MM.1S (cell line): ENCODE data around the gene GPHN.
A peak's percentile ranks its signal among the peaks of the same experiment; 100 is the strongest.

Experiments used
- DNase-seq: peaks from one replicate; pipeline ENCODE4 v3.0.0-alpha.2; 2015
- H2AFZ ChIP-seq: fragments of 300-600 bp; sonication (generic); 2 replicates; pipeline ENCODE4 v1.6.0; 2016; ENCODE audit warnings: antibody characterized with exemption, low read length
- H3F3A ChIP-seq: fragments of 300-600 bp; sonication (generic); 2 replicates; pipeline ENCODE4 v1.6.1; 2016; ENCODE audit warnings: mild to moderate bottlenecking, antibody characterized with exemption, low read length, moderate library complexity, mixed read lengths; ENCODE audit not compliant: insufficient read depth
- H3K27ac ChIP-seq: fragments of 300-600 bp; sonication (generic); 2 replicates; pipeline ENCODE4 v1.5.1; 2016; ENCODE audit warnings: mild to moderate bottlenecking, low read length
- H3K27me3 ChIP-seq: fragments of 300-600 bp; sonication (generic); replicated peaks from 2 replicates; pipeline ENCODE4 v1.6.0; 2016; ENCODE audit warnings: low read length; ENCODE audit not compliant: insufficient read depth
- H3K36me3 ChIP-seq: fragments of 300-600 bp; sonication (generic); replicated peaks from 2 replicates; pipeline ENCODE4 v1.6.1; 2016; ENCODE audit warnings: mild to moderate bottlenecking, low read length, mixed read lengths; ENCODE audit not compliant: insufficient read depth
- H3K4me1 ChIP-seq: fragments of 300-600 bp; sonication (generic); 2 replicates; pipeline ENCODE4 v1.6.1; 2016; ENCODE audit warnings: low read length, mixed read lengths
- H3K4me2 ChIP-seq: fragments of 300-600 bp; sonication (generic); 2 replicates; pipeline ENCODE4 v1.6.0; 2016; ENCODE audit warnings: low read depth, low read length
- H3K4me3 ChIP-seq: fragments of 300-600 bp; sonication (generic); 2 replicates; pipeline ENCODE4 v1.5.1; 2016; ENCODE audit warnings: low read length, mixed read lengths
- H3K79me2 ChIP-seq: fragments of 300-600 bp; sonication (generic); 2 replicates; pipeline ENCODE4 v1.6.1; 2016; ENCODE audit warnings: mixed run types, low read length, mixed read lengths
- H3K9ac ChIP-seq: fragments of 300-600 bp; sonication (generic); 2 replicates; pipeline ENCODE4 v1.6.1; 2016; ENCODE audit warnings: low read length, mixed read lengths
- H3K9me2 ChIP-seq: fragments of 300-600 bp; sonication (generic); replicated peaks from 2 replicates; pipeline ENCODE4 v1.6.1; 2016; ENCODE audit warnings: mild to moderate bottlenecking, low read length, mixed read lengths; ENCODE audit not compliant: insufficient read depth
- H3K9me3 ChIP-seq: fragments of 300-600 bp; sonication (generic); replicated peaks from 2 replicates; pipeline ENCODE4 v1.6.1; 2016; ENCODE audit warnings: mild to moderate bottlenecking, low read length, mixed read lengths; ENCODE audit not compliant: insufficient read depth
- H4K20me1 ChIP-seq: fragments of 300-600 bp; sonication (generic); 2 replicates; pipeline ENCODE4 v1.6.1; 2016; ENCODE audit warnings: mild to moderate bottlenecking, low read length, moderate library complexity, mixed read lengths; ENCODE audit not compliant: insufficient read depth
- EZH2 ChIP-seq: fragments of 300-600 bp; sonication (generic); optimal IDR thresholded peaks from 2 replicates; pipeline ENCODE3; 2017; ENCODE audit warnings: low read depth, mild to moderate bottlenecking, antibody characterized with exemption, low read length, mixed read lengths
- EZH2phosphoT487 ChIP-seq: fragments of 300-600 bp; sonication (generic); IDR thresholded peaks from 2 replicates; pipeline ENCODE4 v1.6.1; 2018; ENCODE audit warnings: antibody characterized with exemption, low read length
- TF ChIP-seq, protein P1 (sequence below): fragments of 300-600 bp; sonication (generic); IDR thresholded peaks from 2 replicates; pipeline ENCODE4 v1.5.1; 2016; ENCODE audit warnings: antibody characterized with exemption, low read length, mixed read lengths

Gene GPHN

DNA sequence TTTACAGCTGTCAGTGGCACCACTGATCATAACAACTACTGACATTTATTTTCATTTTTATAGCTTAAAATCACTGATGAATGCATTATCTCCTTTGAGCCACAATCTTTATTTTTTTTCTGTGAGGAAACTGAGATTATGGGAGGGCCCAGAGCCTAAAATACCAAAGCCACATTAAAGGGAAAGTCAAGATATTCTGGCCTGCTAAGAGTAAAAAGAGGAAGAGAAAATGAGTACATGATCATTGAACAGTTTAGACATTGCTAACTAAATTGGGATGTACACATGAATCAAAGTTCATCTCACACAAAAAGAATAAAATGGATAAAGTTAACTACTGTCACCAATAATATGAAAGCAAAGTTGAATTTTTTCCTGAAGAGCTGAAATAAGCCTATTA is 510.8 kb downstream of the GPHN start:
- TF ChIP-seq, protein P1, sequence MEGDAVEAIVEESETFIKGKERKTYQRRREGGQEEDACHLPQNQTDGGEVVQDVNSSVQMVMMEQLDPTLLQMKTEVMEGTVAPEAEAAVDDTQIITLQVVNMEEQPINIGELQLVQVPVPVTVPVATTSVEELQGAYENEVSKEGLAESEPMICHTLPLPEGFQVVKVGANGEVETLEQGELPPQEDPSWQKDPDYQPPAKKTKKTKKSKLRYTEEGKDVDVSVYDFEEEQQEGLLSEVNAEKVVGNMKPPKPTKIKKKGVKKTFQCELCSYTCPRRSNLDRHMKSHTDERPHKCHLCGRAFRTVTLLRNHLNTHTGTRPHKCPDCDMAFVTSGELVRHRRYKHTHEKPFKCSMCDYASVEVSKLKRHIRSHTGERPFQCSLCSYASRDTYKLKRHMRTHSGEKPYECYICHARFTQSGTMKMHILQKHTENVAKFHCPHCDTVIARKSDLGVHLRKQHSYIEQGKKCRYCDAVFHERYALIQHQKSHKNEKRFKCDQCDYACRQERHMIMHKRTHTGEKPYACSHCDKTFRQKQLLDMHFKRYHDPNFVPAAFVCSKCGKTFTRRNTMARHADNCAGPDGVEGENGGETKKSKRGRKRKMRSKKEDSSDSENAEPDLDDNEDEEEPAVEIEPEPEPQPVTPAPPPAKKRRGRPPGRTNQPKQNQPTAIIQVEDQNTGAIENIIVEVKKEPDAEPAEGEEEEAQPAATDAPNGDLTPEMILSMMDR = no peak
- TF ChIP-seq EZH2phosphoT487 (no peak), EZH2 (no peak)
- Histone ChIP-seq H3K79me2 (no peaks in the 10 kb centered on the region), H3K9ac (no peak overlapping the region), H3K4me3 (no peak overlapping the region), H3K4me1 (no peaks in the 10 kb centered on the region), H2AFZ (no peak overlapping the region), H3K4me2 (peak overlapping the region; percentile 32; the same call in 1 of the 2 replicates), H3K27me3 (no peaks in the 10 kb centered on the region), H3F3A (no peaks in the 10 kb centered on the region), H3K36me3 (no peaks in the 10 kb centered on the region), H4K20me1 (no peaks in the 10 kb centered on the region), H3K27ac (peak overlapping the region; percentile 13; the same call in 1 of the 2 replicates), H3K9me3 (no peaks in the 10 kb centered on the region), H3K9me2 (no peaks in the 10 kb centered on the region)
- DNase-seq = no peak

DNA sequence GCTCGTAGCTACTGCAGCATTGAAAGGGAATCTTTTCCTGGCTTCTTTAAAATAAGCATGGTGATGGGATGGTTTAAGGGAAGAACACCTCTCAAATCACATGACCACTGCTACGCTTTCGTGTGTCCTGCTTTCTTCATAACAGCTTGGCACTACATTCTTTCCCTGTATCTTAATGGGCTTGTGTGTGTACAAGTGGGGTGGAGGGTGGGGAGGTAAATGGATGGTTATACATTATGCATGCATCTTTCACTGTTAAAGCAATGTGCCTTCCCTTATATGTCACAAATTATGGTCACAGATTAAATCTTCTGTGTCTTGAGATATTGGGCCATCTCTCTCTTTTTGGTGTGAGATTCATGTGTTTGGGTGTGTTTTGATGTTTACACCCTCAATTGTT is 511.8 kb downstream of the GPHN start:
- TF ChIP-seq EZH2 (no peak), EZH2phosphoT487 (no peak)
- TF ChIP-seq, protein P1 = no peak
- Histone ChIP-seq H3K4me3 (no peak overlapping the region), H3K27ac (no peak overlapping the region), H2AFZ (no peak overlapping the region), H4K20me1 (no peaks in the 10 kb centered on the region), H3K9me2 (no peaks in the 10 kb centered on the region), H3F3A (no peaks in the 10 kb centered on the region), H3K4me2 (no peak overlapping the region), H3K9ac (no peak overlapping the region), H3K27me3 (no peaks in the 10 kb centered on the region), H3K79me2 (no peaks in the 10 kb centered on the region), H3K4me1 (no peaks in the 10 kb centered on the region), H3K9me3 (no peaks in the 10 kb centered on the region), H3K36me3 (no peaks in the 10 kb centered on the region)
- no peak for DNase-seq

DNA sequence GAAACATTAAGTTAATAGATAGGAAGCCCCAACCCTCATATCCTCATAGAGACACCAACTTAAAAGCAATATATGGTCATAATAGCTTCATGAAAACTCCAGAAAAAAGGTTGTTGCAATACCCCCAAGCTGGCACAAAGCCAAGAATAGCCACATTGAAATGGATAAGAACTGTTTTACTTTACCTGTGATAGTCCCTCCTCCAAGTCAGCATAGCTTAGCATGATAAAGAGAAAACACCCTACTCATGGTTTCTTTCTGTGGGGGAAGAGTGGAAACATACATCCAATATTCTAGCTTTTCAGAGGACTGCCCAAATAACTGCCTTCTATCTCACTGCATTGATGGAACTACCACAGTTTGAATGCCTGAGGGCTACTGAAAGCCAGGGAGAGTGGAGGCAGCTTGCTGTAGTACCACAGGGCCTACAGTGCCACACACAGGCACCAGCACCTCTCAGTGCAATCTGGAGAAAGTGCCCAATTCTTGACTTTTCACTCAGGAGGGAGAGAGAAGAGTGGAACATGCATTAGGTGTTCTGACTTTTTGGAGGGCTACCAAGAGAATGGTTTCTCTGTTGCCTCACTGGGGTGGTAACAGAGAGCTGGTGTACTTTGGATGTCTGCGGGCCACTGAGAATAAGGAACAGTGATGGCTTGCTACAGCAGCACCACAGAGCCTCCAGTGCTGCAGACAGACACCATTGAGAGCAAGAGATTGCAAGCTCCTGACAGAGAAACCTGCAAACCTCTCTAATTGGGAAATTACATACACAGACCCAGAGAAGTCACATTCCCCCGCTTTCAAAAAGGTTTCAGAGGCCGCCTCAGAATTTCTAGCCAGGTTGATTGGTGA is 524.2 kb downstream of the GPHN start:
- Histone ChIP-seq H3K79me2 (no peaks in the 10 kb centered on the region), H2AFZ (no peak overlapping the region), H3K4me1 (no peaks in the 10 kb centered on the region; the same call in 1 of the 2 replicates), H3K4me2 (no peak overlapping the region), H4K20me1 (no peaks in the 10 kb centered on the region), H3K36me3 (no peaks in the 10 kb centered on the region), H3K27ac (no peak overlapping the region), H3K9ac (no peak overlapping the region), H3K9me2 (no peaks in the 10 kb centered on the region), H3K9me3 (no peaks in the 10 kb centered on the region), H3K4me3 (no peak overlapping the region), H3F3A (no peaks in the 10 kb centered on the region), H3K27me3 (no peaks in the 10 kb centered on the region)
- TF ChIP-seq EZH2 (no peak), EZH2phosphoT487 (no peak)
- TF ChIP-seq, protein P1 = no peak
- DNase-seq = no peak
